HCT116 (cell line): ENCODE results near the gene FAM181A.

Experiments used
- RAD21 ChIP-seq: IDR thresholded peaks from 2 replicates; pipeline ENCODE4 v1.6.1; 2012; ENCODE audit warnings: low read depth, mild to moderate bottlenecking
- TF ChIP-seq, protein P1 (sequence below), 3 experiments: fragments of 200-600 bp in 1 of 3; sonication (generic) in 1 of 3; IDR thresholded peaks in 2 of 3; conservative IDR thresholded peaks in 1 of 3; 2 replicates each; pipeline ENCODE4 v1.5.1; 2012 to 2017; ENCODE audit warnings: low read depth in 2 of 3, low read length in 2 of 3, antibody characterized with exemption in 1 of 3, borderline replicate concordance in 1 of 3, control low read depth in 1 of 3, mild to moderate bottlenecking in 1 of 3, mixed read lengths in 1 of 3, mixed run types in 1 of 3, moderate library complexity in 1 of 3; ENCODE audit not compliant: insufficient read depth in 1 of 3

DNA sequence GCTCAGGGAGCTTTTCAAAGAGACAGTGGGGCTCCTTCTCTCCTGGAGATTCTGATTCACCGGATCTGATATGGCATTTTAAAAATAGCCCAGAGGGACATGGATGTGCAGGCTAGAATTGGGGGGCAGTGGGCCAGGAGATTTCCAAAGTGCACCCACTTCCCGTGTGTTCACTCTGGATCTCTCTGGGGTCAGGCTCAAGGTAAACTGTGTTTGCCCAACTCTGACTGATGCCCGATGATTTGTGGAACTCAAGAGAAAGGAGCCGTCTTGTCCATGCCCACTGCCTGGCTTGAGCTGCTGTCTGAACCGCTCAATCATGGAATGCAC lies 17.9 kb downstream of the FAM181A start:
- TF ChIP-seq, protein P1, sequence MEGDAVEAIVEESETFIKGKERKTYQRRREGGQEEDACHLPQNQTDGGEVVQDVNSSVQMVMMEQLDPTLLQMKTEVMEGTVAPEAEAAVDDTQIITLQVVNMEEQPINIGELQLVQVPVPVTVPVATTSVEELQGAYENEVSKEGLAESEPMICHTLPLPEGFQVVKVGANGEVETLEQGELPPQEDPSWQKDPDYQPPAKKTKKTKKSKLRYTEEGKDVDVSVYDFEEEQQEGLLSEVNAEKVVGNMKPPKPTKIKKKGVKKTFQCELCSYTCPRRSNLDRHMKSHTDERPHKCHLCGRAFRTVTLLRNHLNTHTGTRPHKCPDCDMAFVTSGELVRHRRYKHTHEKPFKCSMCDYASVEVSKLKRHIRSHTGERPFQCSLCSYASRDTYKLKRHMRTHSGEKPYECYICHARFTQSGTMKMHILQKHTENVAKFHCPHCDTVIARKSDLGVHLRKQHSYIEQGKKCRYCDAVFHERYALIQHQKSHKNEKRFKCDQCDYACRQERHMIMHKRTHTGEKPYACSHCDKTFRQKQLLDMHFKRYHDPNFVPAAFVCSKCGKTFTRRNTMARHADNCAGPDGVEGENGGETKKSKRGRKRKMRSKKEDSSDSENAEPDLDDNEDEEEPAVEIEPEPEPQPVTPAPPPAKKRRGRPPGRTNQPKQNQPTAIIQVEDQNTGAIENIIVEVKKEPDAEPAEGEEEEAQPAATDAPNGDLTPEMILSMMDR (IDR thresholded peaks at IDR 0.05 in 2 of 3, conservative IDR thresholded peaks at IDR 0.05 in 1 of 3; ENCODE audit: borderline replicate concordance in 1 of 3, insufficient read depth in 1 of 3, low read depth in 2 of 3, low read length in 2 of 3): no peak
- no peak for TF ChIP-seq RAD21
